GM12878 (cell line): ENCODE data around the gene RPL27. TPM values are rescaled to one million over a fixed set of nuclear protein-coding genes. Genes with fewer than 3 reads are reported as not detected.

Source experiments
- ATAC-seq: fragments of 200-7000 bp; cut with Tn5 transposase; 3 replicates; pipeline ENCODE4 v1.9.1; 2020; ENCODE audit warnings: mild to moderate bottlenecking, moderate library complexity
- BruUV-seq: library from RNA; stranded (reverse); fragments of 400-500 nt; replicated peaks from 2 replicates; lab custom pipeline; 2021; lab: Mats Ljungman, UMichigan
- CTCF ChIA-PET: fragments of 300-600 bp; sonication (Branson Sonifier 250); formaldehyde crosslinking; extraction: SDS; loops from one replicate; lab custom pipeline; 2021; ENCODE audit warnings: inconsistent platforms; lab: Yijun Ruan, JAX
- POLR2A ChIA-PET: fragments of 350-600 bp; formaldehyde crosslinking; extraction: SDS; loops from one replicate; lab custom pipeline; 2021; ENCODE audit warnings: inconsistent platforms; lab: Charles Lee
- RAD21 ChIA-PET: fragments of 300-600 bp; sonication (Branson Sonifier 250); formaldehyde crosslinking; loops from one replicate; lab custom pipeline; 2023; ENCODE audit warnings: antibody characterized with exemption; ENCODE audit not compliant: unreplicated experiment; lab: Charles Lee
- SMC1A ChIA-PET: fragments of 300-600 bp; sonication (Branson Sonifier 250); formaldehyde crosslinking; loops from one replicate; lab custom pipeline; 2023; ENCODE audit not compliant: unreplicated experiment, uncharacterized antibody; lab: Charles Lee
- DNase-seq: peaks from one replicate; pipeline ENCODE4 v3.0.0-alpha.2; 2011; ENCODE audit warnings: low read depth, low spot score
- FAIRE-seq: peaks from 3 replicates; lab custom pipeline; 2011; peaks lifted over from hg19 to GRCh38; lab: Jason Lieb, UNC
- H2AFZ ChIP-seq: 2 replicates; pipeline ENCODE4 v1.6.0; 2011; ENCODE audit warnings: low read depth, low read length, control low read depth; ENCODE audit not compliant: control insufficient read depth
- H3K27ac ChIP-seq: 2 replicates; pipeline ENCODE4 v1.5.1; 2011; ENCODE audit warnings: control low read depth; ENCODE audit not compliant: control insufficient read depth, insufficient read depth
- H3K27me3 ChIP-seq, 2 experiments: replicated peaks in 1 of 2; 2 replicates each; pipeline versions ENCODE4 v1.6.0 to v1.6.1; 2011; ENCODE audit warnings: low read length in 1 of 2; ENCODE audit not compliant: control insufficient read depth in 2 of 2, insufficient read depth in 2 of 2
- H3K36me3 ChIP-seq, 2 experiments: 2 replicates each; pipeline ENCODE4 v1.5.1; 2011; ENCODE audit warnings: low read length in 1 of 2; ENCODE audit not compliant: control insufficient read depth in 2 of 2, insufficient read depth in 2 of 2
- H3K4me1 ChIP-seq: 2 replicates; pipeline ENCODE4 v1.6.1; 2011; ENCODE audit warnings: mild to moderate bottlenecking, low read length, moderate library complexity, mixed read lengths; ENCODE audit not compliant: control insufficient read depth, insufficient read depth
- H3K4me2 ChIP-seq: 2 replicates; pipeline ENCODE4 v1.6.0; 2011; ENCODE audit warnings: control low read depth; ENCODE audit not compliant: control insufficient read depth, insufficient read depth
- H3K4me3 ChIP-seq: fragments of 200-600 bp; sonication (generic); 2 replicates; pipeline ENCODE4 v1.5.1; 2016
- H3K79me2 ChIP-seq: 2 replicates; pipeline ENCODE4 v1.6.0; 2011; ENCODE audit warnings: low read length; ENCODE audit not compliant: control insufficient read depth, insufficient read depth
- H3K9ac ChIP-seq: 2 replicates; pipeline ENCODE4 v1.8.0; 2011; ENCODE audit warnings: low read length, control low read depth, mixed read lengths; ENCODE audit not compliant: control insufficient read depth, insufficient read depth
- H3K9me3 ChIP-seq: replicated peaks from 3 replicates; pipeline ENCODE4 v1.5.1; 2011; ENCODE audit warnings: mild to moderate bottlenecking, low read length; ENCODE audit not compliant: control insufficient read depth, insufficient read depth
- H4K20me1 ChIP-seq: 2 replicates; pipeline ENCODE4 v1.6.0; 2011; ENCODE audit not compliant: control insufficient read depth, insufficient read depth
- WGBS: methylation state at CpG from one replicate; pipeline ENCODE4 v1.1.6; 2016; ENCODE audit warnings: low lambda C conversion rate; ENCODE audit not compliant: insufficient replicate concordance, insufficient coverage; ENCODE audit errors: missing lambda C conversion rate; 5-methylcytosine and 5-hydroxymethylcytosine counted together
- in situ Hi-C: fragments of 300-500 bp; cut with MboI; formaldehyde crosslinking; loops from 9 replicates; pipeline ENCODE4 v1.14.3; 2018; ENCODE audit warnings: mixed read lengths
- intact Hi-C: fragments of 100-400 bp; cut with micrococcal nuclease; formaldehyde crosslinking; loops from one replicate; pipeline ENCODE4 v1.14.2; 2022; ENCODE audit not compliant: unreplicated experiment
- polyA plus RNA-seq, 11 experiments: library from polyadenylated mRNA; depleted of rRNA in 4 of 11; unstranded in 6 of 11; stranded (reverse) in 5 of 11; fragments of >200 nt; fragmentation: Nextera tagmentation in 4 of 11; fragmentation: Illumina TruSeq in 1 of 11; extraction: Ambion mirVana in 4 of 11; extraction: Trizol in 1 of 11; gene quantifications; 1 replicate in 1 of 11; 2 replicates in 10 of 11; pipeline versions ENCODE4 v1.2.1 to v1.2.3, GENCODE V29; 2011 to 2016; ENCODE audit warnings: inconsistent platforms in 2 of 11, missing spikeins in 2 of 11, low read depth in 1 of 11
- total RNA-seq, 4 experiments: library from RNA; depleted of rRNA in 3 of 4; stranded (reverse); fragments of >200 nt in 3 of 4; fragmentation: Illumina TruSeq in 1 of 4; extraction: Trizol in 1 of 4; gene quantifications; 2 replicates each; pipeline versions ENCODE4 v1.2.1 to v1.2.3, GENCODE V29; 2013 to 2021
- TF ChIP-seq, protein P1 (sequence below): fragments of 450-650 bp; IDR thresholded peaks from 2 replicates; pipeline ENCODE4 v1.6.1; 2017; ENCODE audit warnings: mild to moderate bottlenecking, moderate library complexity

Gene RPL27
- total and polyA plus RNA-seq, 10 of the 15 experiments (the other 5 are each of a cell fraction or from before 2014, with no cell fraction given), result 1,748 to 6,934 (median 3,779) TPM

- WGBS, result 100% methylated on average over 2 of the region's 2 CpGs
- in situ Hi-C loops, result no loop called here
Measured at GRCh38 chr17:43040655-43041054, 42.4 kb downstream of the RPL27 start.

More at GRCh38 chr17:43040655-43041054, 42.4 kb downstream of the RPL27 start:
- no peaks in the 10 kb centered on the region for H3K79me2 ChIP-seq
- H3K4me2 ChIP-seq, result no peak overlapping the region
- H3K4me1 ChIP-seq, result no peaks in the 10 kb centered on the region
- H3K9me3 ChIP-seq, result no peaks in the 10 kb centered on the region
- no peak overlapping the region for H3K27ac ChIP-seq
- SMC1A ChIA-PET, result no interaction called here
- H2AFZ ChIP-seq, result no peak overlapping the region
- no peak overlapping the region for H3K9ac ChIP-seq
- CTCF ChIA-PET, result no interaction called here
- TF ChIP-seq, protein P1, sequence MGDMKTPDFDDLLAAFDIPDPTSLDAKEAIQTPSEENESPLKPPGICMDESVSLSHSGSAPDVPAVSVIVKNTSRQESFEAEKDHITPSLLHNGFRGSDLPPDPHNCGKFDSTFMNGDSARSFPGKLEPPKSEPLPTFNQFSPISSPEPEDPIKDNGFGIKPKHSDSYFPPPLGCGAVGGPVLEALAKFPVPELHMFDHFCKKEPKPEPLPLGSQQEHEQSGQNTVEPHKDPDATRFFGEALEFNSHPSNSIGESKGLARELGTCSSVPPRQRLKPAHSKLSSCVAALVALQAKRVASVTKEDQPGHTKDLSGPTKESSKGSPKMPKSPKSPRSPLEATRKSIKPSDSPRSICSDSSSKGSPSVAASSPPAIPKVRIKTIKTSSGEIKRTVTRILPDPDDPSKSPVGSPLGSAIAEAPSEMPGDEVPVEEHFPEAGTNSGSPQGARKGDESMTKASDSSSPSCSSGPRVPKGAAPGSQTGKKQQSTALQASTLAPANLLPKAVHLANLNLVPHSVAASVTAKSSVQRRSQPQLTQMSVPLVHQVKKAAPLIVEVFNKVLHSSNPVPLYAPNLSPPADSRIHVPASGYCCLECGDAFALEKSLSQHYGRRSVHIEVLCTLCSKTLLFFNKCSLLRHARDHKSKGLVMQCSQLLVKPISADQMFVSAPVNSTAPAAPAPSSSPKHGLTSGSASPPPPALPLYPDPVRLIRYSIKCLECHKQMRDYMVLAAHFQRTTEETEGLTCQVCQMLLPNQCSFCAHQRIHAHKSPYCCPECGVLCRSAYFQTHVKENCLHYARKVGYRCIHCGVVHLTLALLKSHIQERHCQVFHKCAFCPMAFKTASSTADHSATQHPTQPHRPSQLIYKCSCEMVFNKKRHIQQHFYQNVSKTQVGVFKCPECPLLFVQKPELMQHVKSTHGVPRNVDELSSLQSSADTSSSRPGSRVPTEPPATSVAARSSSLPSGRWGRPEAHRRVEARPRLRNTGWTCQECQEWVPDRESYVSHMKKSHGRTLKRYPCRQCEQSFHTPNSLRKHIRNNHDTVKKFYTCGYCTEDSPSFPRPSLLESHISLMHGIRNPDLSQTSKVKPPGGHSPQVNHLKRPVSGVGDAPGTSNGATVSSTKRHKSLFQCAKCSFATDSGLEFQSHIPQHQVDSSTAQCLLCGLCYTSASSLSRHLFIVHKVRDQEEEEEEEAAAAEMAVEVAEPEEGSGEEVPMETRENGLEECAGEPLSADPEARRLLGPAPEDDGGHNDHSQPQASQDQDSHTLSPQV, result no peak
- no peaks in the 10 kb centered on the region for H4K20me1 ChIP-seq
- RAD21 ChIA-PET, result no interaction called here
- no peaks in the 10 kb centered on the region for H3K27me3 ChIP-seq
- FAIRE-seq (no peak), DNase-seq (no peak), ATAC-seq (no peak)
- H3K4me3 ChIP-seq, result no peak overlapping the region
- POLR2A ChIA-PET, result no interaction called here
- intact Hi-C loops, result no loop called here
- no TSS peak for BruUV-seq
- 0 out of 4 replicates have a peak, but pooled peaks cover 0 to 7% of the 10 kb centered on the region in 2 experiments for H3K36me3 ChIP-seq
